ENCODE data around the gene ANKRD60. TPM values are rescaled to one million over a fixed set of nuclear protein-coding genes. Genes with fewer than 3 reads are reported as not detected.
A peak's percentile ranks its signal among the peaks of the same experiment; 100 is the strongest.

The ANKRD60 gene
- total RNA-seq, 4 donors from 2014 or later = not detected

GRCh38 chr20:58196402-58197184, 31.9 kb downstream of the ANKRD60 start:
- ATAC-seq (no peak), DNase-seq (no peak)
- in situ Hi-C loops (cut with MboI; ENCODE audit: low sequenced_read_pairs in 4 of 4) = no loop called here
- intact Hi-C loops (cut with DNase I; ENCODE audit: low total_unique reads) = no loop called here
- Histone ChIP-seq H3K9me3 (no peaks in the 10 kb centered on the region), H3K4me3 (no peak overlapping the region), H3K4me1 (no peaks in the 10 kb centered on the region), H3K27ac (no peak overlapping the region), H3K36me3 (no peaks in the 10 kb centered on the region), H3K27me3 (no peaks in the 10 kb centered on the region)
- TF ChIP-seq POLR2A (IDR thresholded peaks at IDR 0.05) (no peak), CTCF (IDR thresholded peaks at IDR 0.05 in 4 of 5, conservative IDR thresholded peaks at IDR 0.05 in 1 of 5) (no peak)

- intact Hi-C loops (cut with DNase I; ENCODE audit: low total_unique reads) = no loop called here
- H3K4me3 ChIP-seq = no peak overlapping the region
- H3K27ac ChIP-seq = no peak overlapping the region
- no peaks in the 10 kb centered on the region for H3K4me1 ChIP-seq
- H3K9me3 ChIP-seq = no peaks in the 10 kb centered on the region
- H3K36me3 ChIP-seq = no peaks in the 10 kb centered on the region
- ATAC-seq (no peak), DNase-seq (no peak)
- in situ Hi-C loops (cut with MboI; ENCODE audit: low sequenced_read_pairs in 4 of 4) = no loop called here
- no peaks in the 10 kb centered on the region for H3K27me3 ChIP-seq
- TF ChIP-seq POLR2A (IDR thresholded peaks at IDR 0.05) = no peak
- TF ChIP-seq CTCF (IDR thresholded peaks at IDR 0.05 in 4 of 5, conservative IDR thresholded peaks at IDR 0.05 in 1 of 5) = no peak
These were observed 33.4 kb downstream of the ANKRD60 start for GRCh38 chr20:58195047-58195446.

GRCh38 chr20:58194175-58194791, 34.2 kb downstream of the ANKRD60 start:
- H3K27ac ChIP-seq = no peak overlapping the region
- H3K27me3 ChIP-seq = no peaks in the 10 kb centered on the region
- H3K4me1 ChIP-seq = no peaks in the 10 kb centered on the region
- TF ChIP-seq POLR2A (IDR thresholded peaks at IDR 0.05) (no peak), CTCF (IDR thresholded peaks at IDR 0.05 in 4 of 5, conservative IDR thresholded peaks at IDR 0.05 in 1 of 5) (no peak)
- no peaks in the 10 kb centered on the region for H3K9me3 ChIP-seq
- H3K4me3 ChIP-seq = no peak overlapping the region
- no peak for DNase-seq
- intact Hi-C loops (cut with DNase I; ENCODE audit: low total_unique reads) (no loop called here), in situ Hi-C loops (cut with MboI; ENCODE audit: low sequenced_read_pairs in 4 of 4) (no loop called here)
- ATAC-seq = no peak
- H3K36me3 ChIP-seq = no peaks in the 10 kb centered on the region

GRCh38 chr20:58192567-58192966, 35.9 kb downstream of the ANKRD60 start:
- H3K4me3 ChIP-seq = no peak overlapping the region
- no peaks in the 10 kb centered on the region for H3K27me3 ChIP-seq
- in situ Hi-C loops (cut with MboI; ENCODE audit: low sequenced_read_pairs in 4 of 4) (no loop called here), intact Hi-C loops (cut with DNase I; ENCODE audit: low total_unique reads) (no loop called here)
- H3K4me1 ChIP-seq = no peaks in the 10 kb centered on the region
- DNase-seq = no peak
- no peaks in the 10 kb centered on the region for H3K9me3 ChIP-seq
- H3K27ac ChIP-seq = no peak overlapping the region
- TF ChIP-seq CTCF (IDR thresholded peaks at IDR 0.05 in 4 of 5, conservative IDR thresholded peaks at IDR 0.05 in 1 of 5) = peak; percentile 13 to 46 (median 33)
- TF ChIP-seq POLR2A (IDR thresholded peaks at IDR 0.05) = no peak
- no peak for ATAC-seq
- no peaks in the 10 kb centered on the region for H3K36me3 ChIP-seq
